ENCODE measurements around the gene KRTAP4-11. TPM values are rescaled to one million over a fixed set of nuclear protein-coding genes. Genes with fewer than 3 reads are reported as not detected.

KRTAP4-11 gene
- total RNA-seq, 1 experiment from 2014 or later: not detected

DNA sequence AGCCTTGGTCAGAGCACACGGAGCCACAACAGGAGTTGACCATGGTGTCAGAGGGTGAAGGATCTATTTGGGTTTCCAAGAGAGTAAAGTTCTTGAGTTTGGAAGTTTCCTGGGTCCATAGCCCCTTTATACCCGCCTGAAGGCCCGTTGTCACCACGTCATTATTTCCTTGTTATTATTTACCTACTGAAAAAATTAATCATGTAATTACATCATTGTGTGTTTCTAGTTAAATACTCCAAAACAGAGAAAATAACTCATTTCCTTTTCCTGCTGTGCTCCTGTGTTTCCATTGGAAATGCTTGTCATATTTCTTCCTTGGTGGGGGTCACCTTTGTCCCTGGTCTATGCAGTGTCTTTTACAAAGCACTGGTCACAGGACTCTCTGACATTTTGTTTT is 20.1 kb downstream of the KRTAP4-11 start, which contains the start of gene KRTAP4-8:
KRTAP4-8 (minus strand) TSS at position 101 of the 400 bp plus-strand sequence; CDS start at position 43, 58 bp downstream.
- WGBS (ENCODE audit: extremely low coverage, insufficient read length, low lambda C conversion rate): no CpG with 5 or more reads among the region's 4 CpGs
- Histone ChIP-seq H2BK120ac (ENCODE audit: low read depth, low read length, poor library complexity, severe bottlenecking) (no peak within 1 kb of the TSS), H3K79me1 (ENCODE audit: insufficient read depth, low read depth, low read length, poor library complexity, severe bottlenecking) (no peaks in the 10 kb centered on the region), H3K4ac (ENCODE audit: low read depth, low read length) (no peak within 1 kb of the TSS), H2BK5ac (ENCODE audit: insufficient read length, low read length) (no peak within 1 kb of the TSS), H2BK12ac (ENCODE audit: insufficient read length, low read depth, low read length) (no peak within 1 kb of the TSS), H2AK5ac (ENCODE audit: insufficient read length, low read length) (no peak within 1 kb of the TSS), H2BK15ac (ENCODE audit: low read depth, low read length) (no peak within 1 kb of the TSS), H3K4me2 (ENCODE audit: insufficient read depth, insufficient read length, low read length) (no peak within 1 kb of the TSS), H3K27ac (ENCODE audit: insufficient read length, low read depth, low read length) (no peak within 1 kb of the TSS), H3T11ph (ENCODE audit: low read length) (no peak within 1 kb of the TSS), H4K20me1 (ENCODE audit: control insufficient read depth, insufficient read depth, insufficient read length) (no peaks in the 10 kb centered on the region), H3K4me1 (ENCODE audit: insufficient read depth, low read length) (no peaks in the 10 kb centered on the region), H3K14ac (ENCODE audit: insufficient read depth, low read length) (no peak within 1 kb of the TSS), H4K5ac (ENCODE audit: insufficient read length, low read depth, low read length) (no peak within 1 kb of the TSS), H4K91ac (ENCODE audit: insufficient read length, low read depth, low read length) (no peak within 1 kb of the TSS), H3K9ac (ENCODE audit: extremely low read depth, insufficient read length, low read length) (no peak within 1 kb of the TSS), H4K8ac (replicated peaks; ENCODE audit: insufficient read length, low read depth, low read length) (no peak within 1 kb of the TSS), H2BK20ac (ENCODE audit: low read depth, low read length, poor library complexity, severe bottlenecking) (no peak within 1 kb of the TSS), H3K79me2 (ENCODE audit: insufficient read depth, low read length) (no peaks in the 10 kb centered on the region), H3K23me2 (ENCODE audit: insufficient read length, low read depth, low read length, poor library complexity, severe bottlenecking) (no peaks in the 10 kb centered on the region), H3K56ac (ENCODE audit: insufficient read length, low read depth, low read length) (no peak within 1 kb of the TSS), H3K27me3 (ENCODE audit: insufficient read depth, low read length) (no peaks in the 10 kb centered on the region), H2AFZ (ENCODE audit: low read length) (no peak within 1 kb of the TSS), H3K18ac (ENCODE audit: insufficient read length, low read depth, low read length) (no peak within 1 kb of the TSS), H3K23ac (ENCODE audit: insufficient read length, low read depth, low read length) (no peak within 1 kb of the TSS), H3K9me3 (ENCODE audit: control insufficient read depth, low read depth, low read length) (no peaks in the 10 kb centered on the region)
- H3K9me3 Mint-ChIP-seq: peaks cover 5 to 14% of the 10 kb centered on the region in 2 experiments; a peak in 4 of 5 replicates
- peaks cover 0 to 13% (median 4%) of the 10 kb centered on the region in 3 experiments; a peak in 4 of 7 replicates for H3K36me3 Mint-ChIP-seq (ENCODE audit: insufficient read depth in 1 of 3, low read depth in 3 of 3)
- H3K27me3 Mint-ChIP-seq (ENCODE audit: low read depth): peaks cover 1% of the 10 kb centered on the region; the same call in 1 of the 2 replicates
- no peak for DNase-seq
- no peak within 1 kb of the TSS; a peak in 1 of 7 replicates for H3K27ac Mint-ChIP-seq
- TF ChIP-seq, protein P1, sequence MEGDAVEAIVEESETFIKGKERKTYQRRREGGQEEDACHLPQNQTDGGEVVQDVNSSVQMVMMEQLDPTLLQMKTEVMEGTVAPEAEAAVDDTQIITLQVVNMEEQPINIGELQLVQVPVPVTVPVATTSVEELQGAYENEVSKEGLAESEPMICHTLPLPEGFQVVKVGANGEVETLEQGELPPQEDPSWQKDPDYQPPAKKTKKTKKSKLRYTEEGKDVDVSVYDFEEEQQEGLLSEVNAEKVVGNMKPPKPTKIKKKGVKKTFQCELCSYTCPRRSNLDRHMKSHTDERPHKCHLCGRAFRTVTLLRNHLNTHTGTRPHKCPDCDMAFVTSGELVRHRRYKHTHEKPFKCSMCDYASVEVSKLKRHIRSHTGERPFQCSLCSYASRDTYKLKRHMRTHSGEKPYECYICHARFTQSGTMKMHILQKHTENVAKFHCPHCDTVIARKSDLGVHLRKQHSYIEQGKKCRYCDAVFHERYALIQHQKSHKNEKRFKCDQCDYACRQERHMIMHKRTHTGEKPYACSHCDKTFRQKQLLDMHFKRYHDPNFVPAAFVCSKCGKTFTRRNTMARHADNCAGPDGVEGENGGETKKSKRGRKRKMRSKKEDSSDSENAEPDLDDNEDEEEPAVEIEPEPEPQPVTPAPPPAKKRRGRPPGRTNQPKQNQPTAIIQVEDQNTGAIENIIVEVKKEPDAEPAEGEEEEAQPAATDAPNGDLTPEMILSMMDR (conservative IDR thresholded peaks at IDR 0.05): no peak
- H3K4me1 Mint-ChIP-seq: peaks cover 31 to 38% of the 10 kb centered on the region in 2 experiments
- no peak within 1 kb of the TSS for H3K4me3 Mint-ChIP-seq

Data from H9 (cell line).